Endothelial cell of umbilical vein (primary cell): ENCODE measurements around the gene LYRM4. TPM values are rescaled to one million over a fixed set of nuclear protein-coding genes. Genes with fewer than 3 reads are reported as not detected.
A peak's percentile ranks its signal among the peaks of the same experiment; 100 is the strongest.

ENCODE experiments used
- BruUV-seq: library from RNA; stranded (reverse); fragments of 400-500 nt; replicated peaks from 2 replicates; lab custom pipeline; 2021; lab: Mats Ljungman, UMichigan
- CTCF ChIA-PET: fragments of 300-600, 350-600 bp; sonication (Branson Sonifier 250); formaldehyde crosslinking; loops from one replicate; lab custom pipeline; 2021; ENCODE audit warnings: antibody characterized with exemption, inconsistent platforms; lab: Charles Lee
- POLR2A ChIA-PET: fragments of 300-600, 350-600 bp; sonication (Branson Sonifier 250); formaldehyde crosslinking; loops from one replicate; lab custom pipeline; 2021; ENCODE audit warnings: antibody characterized with exemption, inconsistent platforms; lab: Charles Lee
- DNase-seq: peaks from one replicate; pipeline ENCODE4 v3.0.0-alpha.2; 2011; ENCODE audit warnings: low read depth, low spot score
- FAIRE-seq: peaks from 2 replicates; lab custom pipeline; 2011; peaks lifted over from hg19 to GRCh38; lab: Jason Lieb, UNC
- H2AFZ ChIP-seq: 2 replicates; pipeline ENCODE4 v1.6.0; 2012; ENCODE audit warnings: low read depth, low read length, control low read depth, inconsistent platforms
- H3K27ac ChIP-seq: 2 replicates; pipeline ENCODE4 v1.5.1; 2011; ENCODE audit warnings: low read depth, mild to moderate bottlenecking, control low read depth, low read length, moderate library complexity; ENCODE audit not compliant: insufficient read depth
- H3K27me3 ChIP-seq, 2 experiments: 2 replicates each; pipeline versions ENCODE4 v1.6.0 to v1.6.1; 2011; ENCODE audit warnings: low read length in 2 of 2, mixed read lengths in 1 of 2; ENCODE audit not compliant: control insufficient read depth in 2 of 2, insufficient read depth in 2 of 2
- H3K36me3 ChIP-seq, 2 experiments: 2 replicates in 1 of 2; 3 replicates in 1 of 2; pipeline ENCODE4 v1.5.1; 2011; ENCODE audit warnings: low read length in 2 of 2, mild to moderate bottlenecking in 1 of 2, moderate library complexity in 1 of 2; ENCODE audit not compliant: control insufficient read depth in 2 of 2, insufficient read depth in 2 of 2; ENCODE audit errors: extremely low read depth in 1 of 2
- H3K4me1 ChIP-seq: 3 replicates; pipeline ENCODE4 v1.5.1; 2011; ENCODE audit warnings: mild to moderate bottlenecking, low read length; ENCODE audit not compliant: control insufficient read depth, insufficient read depth; ENCODE audit errors: extremely low read depth
- H3K4me2 ChIP-seq: 2 replicates; pipeline ENCODE4 v1.6.1; 2011; ENCODE audit warnings: low read length, control low read depth, mixed read lengths; ENCODE audit not compliant: insufficient read depth
- H3K4me3 ChIP-seq, 3 experiments: fragments of 200-600 bp in 1 of 3; sonication (generic), shearing (Covaris generic) in 1 of 3; replicated peaks in 1 of 3; 2 replicates each; pipeline ENCODE4 v1.5.1; 2011 to 2016; ENCODE audit warnings: control low read depth in 3 of 3, low read length in 3 of 3, mild to moderate bottlenecking in 2 of 3, inconsistent platforms in 1 of 3, low read depth in 1 of 3, moderate library complexity in 1 of 3; ENCODE audit not compliant: insufficient read depth in 1 of 3
- H3K79me2 ChIP-seq: 2 replicates; pipeline ENCODE4 v1.6.0; 2012; ENCODE audit warnings: low read length, inconsistent platforms; ENCODE audit not compliant: control insufficient read depth, insufficient read depth
- H3K9ac ChIP-seq: replicated peaks from 2 replicates; pipeline ENCODE3; 2011; ENCODE audit warnings: low read length, control low read depth; ENCODE audit not compliant: insufficient read depth; ENCODE audit errors: extremely low read depth
- H3K9me1 ChIP-seq: replicated peaks from 3 replicates; pipeline ENCODE4 v1.6.0; 2011; ENCODE audit warnings: mild to moderate bottlenecking, low read length; ENCODE audit not compliant: control insufficient read depth, insufficient read depth; ENCODE audit errors: extremely low read depth
- H3K9me3 ChIP-seq: replicated peaks from 2 replicates; pipeline ENCODE4 v1.5.1; 2012; ENCODE audit warnings: low read length, inconsistent platforms; ENCODE audit not compliant: control insufficient read depth, insufficient read depth
- H4K20me1 ChIP-seq: replicated peaks from 2 replicates; pipeline ENCODE3; 2011; ENCODE audit warnings: mild to moderate bottlenecking, low read length; ENCODE audit not compliant: control insufficient read depth, insufficient read depth; ENCODE audit errors: extremely low read depth
- EZH2 ChIP-seq: IDR thresholded peaks from 2 replicates; pipeline ENCODE4 v1.6.1; 2012; ENCODE audit warnings: borderline replicate concordance, low read depth, mild to moderate bottlenecking, moderate library complexity, low read length, inconsistent platforms; ENCODE audit not compliant: severe bottlenecking
- FOS ChIP-seq: IDR thresholded peaks from 2 replicates; pipeline ENCODE4 v1.6.1; 2011; ENCODE audit warnings: mild to moderate bottlenecking, low read length, moderate library complexity, borderline replicate concordance; ENCODE audit not compliant: insufficient read depth
- GATA2 ChIP-seq: IDR thresholded peaks from 2 replicates; pipeline ENCODE4 v1.7.0; 2011; ENCODE audit warnings: low read depth, mild to moderate bottlenecking, moderate library complexity, mixed read lengths, low read length; ENCODE audit not compliant: insufficient read length, insufficient read depth
- MYC ChIP-seq: IDR thresholded peaks from one replicate; pipeline ENCODE4 v1.6.1; 2011; ENCODE audit warnings: mild to moderate bottlenecking, low read depth, low read length
- POLR2A ChIP-seq: IDR thresholded peaks from 2 replicates; pipeline ENCODE4 v1.6.1; 2012; ENCODE audit warnings: low read depth, mild to moderate bottlenecking, control low read depth, low read length
- POLR2AphosphoS5 ChIP-seq: IDR thresholded peaks from 2 replicates; pipeline ENCODE4 v1.6.1; 2012; ENCODE audit warnings: low read depth, mild to moderate bottlenecking, control low read depth, low read length, moderate library complexity; ENCODE audit not compliant: insufficient read depth
- dilution Hi-C: fragments of 300-500 bp; cut with MboI; formaldehyde crosslinking; loops from one replicate; pipeline ENCODE4 v1.15.0; 2019; ENCODE audit warnings: low sequenced_read_pairs; ENCODE audit not compliant: extremely low pct_ligation_motif_present
- intact Hi-C: fragments of 100-400 bp; cut with micrococcal nuclease; formaldehyde crosslinking; loops from one replicate; pipeline ENCODE4 v1.10.0; 2022
- polyA plus RNA-seq, 4 experiments: library from polyadenylated mRNA; depleted of rRNA in 3 of 4; stranded (reverse) in 3 of 4; unstranded in 1 of 4; fragments of >200 nt; gene quantifications; 2 replicates each; pipeline versions ENCODE4 v1.2.1 to v1.2.3, GENCODE V29; 2011 to 2012; ENCODE audit warnings: missing spikeins in 1 of 4
- total RNA-seq: library from RNA; stranded (reverse); gene quantifications from 2 replicates; pipeline ENCODE4 v1.2.3, GENCODE V29; 2021
- TF ChIP-seq, protein P1 (sequence below): IDR thresholded peaks from 2 replicates; pipeline ENCODE4 v1.6.1; 2011; ENCODE audit not compliant: insufficient read depth, insufficient read length

The LYRM4 gene
- total and polyA plus RNA-seq, 2 donors (not counting 3 experiments of a cell fraction or from before 2014, with no cell fraction given): 39.5 to 44.0 TPM

DNA sequence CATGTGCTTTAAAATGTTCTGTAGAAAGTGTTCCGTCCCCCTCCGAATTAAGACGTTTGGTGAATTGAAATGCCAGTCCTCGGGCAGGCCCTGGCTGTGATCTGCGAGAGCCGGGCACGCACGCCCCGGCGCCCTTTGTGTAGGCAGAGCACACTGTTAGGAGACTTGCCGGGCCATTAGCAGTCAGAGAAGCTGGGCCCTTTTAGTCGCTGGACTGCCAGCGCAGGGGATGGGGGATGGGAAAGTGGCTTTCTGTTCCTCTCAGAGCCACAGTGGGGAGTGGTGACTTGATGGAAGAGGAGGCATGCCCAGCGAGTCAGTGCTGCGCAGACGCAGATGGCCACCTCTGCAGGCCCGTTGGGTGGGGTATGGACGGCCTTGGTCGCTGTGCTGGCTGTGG is 173.4 kb downstream of the LYRM4 start:
- no peak overlapping the region for H3K27ac ChIP-seq
- peaks cover 13% of the 10 kb centered on the region for H3K4me1 ChIP-seq
- TF ChIP-seq, protein P1, sequence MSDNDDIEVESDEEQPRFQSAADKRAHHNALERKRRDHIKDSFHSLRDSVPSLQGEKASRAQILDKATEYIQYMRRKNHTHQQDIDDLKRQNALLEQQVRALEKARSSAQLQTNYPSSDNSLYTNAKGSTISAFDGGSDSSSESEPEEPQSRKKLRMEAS: no peak
- TF ChIP-seq EZH2 (no peak), MYC (no peak), POLR2A (no peak)
- H3K27me3 ChIP-seq: peaks cover 14 to 19% of the 10 kb centered on the region in 2 experiments
- POLR2A ChIA-PET: no interaction called here
- H3K9ac ChIP-seq: no peak overlapping the region
- no peaks in the 10 kb centered on the region for H4K20me1 ChIP-seq
- H3K4me3 ChIP-seq: no peak overlapping the region
- no peaks in the 10 kb centered on the region for H3K36me3 ChIP-seq
- H3K79me2 ChIP-seq: no peaks in the 10 kb centered on the region
- DNase-seq (no peak), FAIRE-seq (no peak)
- intact Hi-C loops: no loop called here
- dilution Hi-C loops: no loop called here
- H2AFZ ChIP-seq: no peak overlapping the region
- no peaks in the 10 kb centered on the region for H3K9me1 ChIP-seq
- BruUV-seq: no TSS peak
- no peaks in the 10 kb centered on the region for H3K9me3 ChIP-seq
- H3K4me2 ChIP-seq: no peak overlapping the region
- CTCF ChIA-PET: no interaction called here

DNA sequence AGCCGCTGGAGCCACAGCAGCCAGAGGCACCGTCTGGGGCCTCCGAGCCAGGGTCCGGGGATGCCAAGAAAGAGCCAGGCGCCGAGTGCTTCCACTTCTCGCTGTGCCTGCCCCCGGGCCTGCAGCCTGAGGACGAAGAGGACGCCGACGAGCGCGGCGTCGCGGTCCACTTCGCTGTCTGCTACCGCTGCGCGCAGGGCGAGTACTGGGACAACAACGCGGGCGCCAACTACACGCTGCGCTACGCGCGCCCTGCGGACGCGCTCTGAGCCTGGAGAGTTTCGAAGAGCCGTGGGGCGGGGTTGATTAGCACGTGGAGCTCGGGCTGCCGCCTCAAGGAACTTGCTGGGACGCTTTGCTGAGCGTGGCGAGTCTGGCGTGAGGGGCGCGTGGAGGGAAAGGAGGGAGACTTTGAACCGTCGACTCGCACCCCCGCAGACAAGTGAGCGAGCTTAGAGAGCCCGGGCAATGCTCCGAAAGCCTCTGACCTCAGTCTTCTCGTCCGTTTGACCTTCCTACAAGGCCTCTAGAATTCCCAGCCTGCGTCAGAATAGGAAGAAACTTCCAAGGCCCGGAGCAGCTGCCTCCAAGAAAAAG is 174.4 kb downstream of the LYRM4 start:
- H3K9ac ChIP-seq: no peak overlapping the region
- no peak overlapping the region for H3K27ac ChIP-seq
- peaks cover 13% of the 10 kb centered on the region for H3K4me1 ChIP-seq
- H3K36me3 ChIP-seq: no peaks in the 10 kb centered on the region
- H3K9me3 ChIP-seq: no peaks in the 10 kb centered on the region
- POLR2A ChIA-PET: no interaction called here
- CTCF ChIA-PET: interaction anchor here (1.0 to 1.5 kb wide), 3 partner anchors 9 to 293 kb away, joined by 4 to 5 read pairs (median 4); no protein-coding TSS in a partner anchor
- BruUV-seq: no TSS peak
- H3K27me3 ChIP-seq: peaks cover 12 to 18% of the 10 kb centered on the region in 2 experiments
- H3K4me3 ChIP-seq: peak overlapping the region in 1 of 3 experiments; percentile 55
- H2AFZ ChIP-seq: peak overlapping the region; percentile 77
- intact Hi-C loops (no loop called here), dilution Hi-C loops (no loop called here)
- no peak for DNase-seq
- no peak for TF ChIP-seq MYC
- no peak for TF ChIP-seq GATA2
- no peak for TF ChIP-seq POLR2AphosphoS5
- TF ChIP-seq FOS: no peak
- TF ChIP-seq, protein P1: no peak
- TF ChIP-seq EZH2: no peak
- FAIRE-seq: no peak
- H3K79me2 ChIP-seq: no peaks in the 10 kb centered on the region
- peak overlapping the region; percentile 37 for H3K4me2 ChIP-seq
- H4K20me1 ChIP-seq: no peaks in the 10 kb centered on the region
- H3K9me1 ChIP-seq: no peaks in the 10 kb centered on the region
